Memory B cell (primary cell): ENCODE data around the gene HASPIN.

Source experiments
- ATAC-seq: fragments of 150-1000 bp; cut with Tn5 transposase; 2 replicates; pipeline ENCODE4 v1.10.0; 2021; ENCODE audit warnings: low read depth, mild to moderate bottlenecking, moderate library complexity
- DNase-seq, 2 donors: peaks; one replicate each; pipeline ENCODE4 v3.0.0; 2022; ENCODE audit warnings: low spot score in 2 of 2
- H3K27ac Mint-ChIP-seq: one replicate; pipeline ENCODE4 v1.8.0; 2022; ENCODE audit warnings: mild to moderate bottlenecking, moderate library complexity, mixed read lengths
- H3K27me3 Mint-ChIP-seq: one replicate; pipeline ENCODE4 v1.8.0; 2022; ENCODE audit warnings: mixed read lengths
- H3K36me3 Mint-ChIP-seq: one replicate; pipeline ENCODE4 v1.8.0; 2022; ENCODE audit warnings: mild to moderate bottlenecking, mixed read lengths
- H3K4me1 Mint-ChIP-seq: one replicate; pipeline ENCODE4 v1.8.0; 2022; ENCODE audit warnings: mixed read lengths
- H3K4me3 Mint-ChIP-seq: one replicate; pipeline ENCODE4 v1.8.0; 2022; ENCODE audit warnings: mild to moderate bottlenecking, moderate library complexity, mixed read lengths
- H3K9me3 Mint-ChIP-seq: one replicate; pipeline ENCODE4 v1.8.0; 2022; ENCODE audit warnings: mixed read lengths

HASPIN gene

DNA sequence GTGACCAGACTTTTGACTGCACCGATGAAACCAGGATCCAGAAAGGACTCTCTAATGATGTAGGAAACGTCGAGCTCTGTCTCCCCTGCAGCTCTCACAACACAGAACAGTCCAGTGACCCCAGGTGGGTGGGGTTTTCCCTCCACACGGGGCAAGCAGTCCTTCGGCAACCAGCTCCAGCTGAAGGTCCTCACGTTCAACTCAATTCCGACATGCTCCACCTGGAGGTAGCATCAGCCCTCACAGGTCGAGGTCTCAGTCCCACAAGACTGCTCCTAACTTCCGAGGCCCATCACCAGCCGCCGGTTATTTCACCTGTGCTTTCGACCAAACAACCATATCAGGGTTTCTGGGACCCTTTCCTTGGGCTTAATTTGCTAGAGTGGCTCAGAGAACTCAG lies 49.1 kb downstream of the HASPIN start:
- no peaks in the 10 kb centered on the region for H3K27me3 Mint-ChIP-seq
- no peak overlapping the region for H3K4me3 Mint-ChIP-seq
- no peaks in the 10 kb centered on the region for H3K36me3 Mint-ChIP-seq
- H3K9me3 Mint-ChIP-seq: no peaks in the 10 kb centered on the region
- peaks cover 11% of the 10 kb centered on the region for H3K4me1 Mint-ChIP-seq
- no peak overlapping the region for H3K27ac Mint-ChIP-seq
- ATAC-seq (no peak), DNase-seq (no peak)

DNA sequence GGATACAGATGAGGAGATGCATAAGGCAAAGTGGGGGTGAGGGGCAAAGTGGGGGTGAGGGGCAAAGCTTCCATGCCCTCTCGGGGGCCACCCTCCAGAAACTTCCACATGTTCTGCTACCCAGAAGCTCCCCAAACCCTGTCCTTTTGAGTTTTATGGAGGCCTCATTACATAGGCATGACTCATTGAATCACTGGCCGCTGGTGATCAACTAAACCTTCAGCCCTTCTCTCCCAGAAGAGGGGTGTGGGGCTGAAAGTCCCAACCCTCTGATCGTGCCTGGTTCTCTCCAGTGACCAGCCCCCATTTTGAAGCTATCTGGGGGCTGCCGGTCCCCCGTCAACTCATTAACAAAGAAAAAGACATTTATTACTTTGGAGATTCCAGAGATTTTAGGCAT lies 49.8 kb downstream of the HASPIN start:
- Mint-ChIP-seq H3K4me3 (no peak overlapping the region), H3K36me3 (no peaks in the 10 kb centered on the region), H3K27me3 (no peaks in the 10 kb centered on the region), H3K9me3 (no peaks in the 10 kb centered on the region), H3K4me1 (peaks cover 11% of the 10 kb centered on the region), H3K27ac (no peak overlapping the region)
- DNase-seq (no peak), ATAC-seq (no peak)

DNA sequence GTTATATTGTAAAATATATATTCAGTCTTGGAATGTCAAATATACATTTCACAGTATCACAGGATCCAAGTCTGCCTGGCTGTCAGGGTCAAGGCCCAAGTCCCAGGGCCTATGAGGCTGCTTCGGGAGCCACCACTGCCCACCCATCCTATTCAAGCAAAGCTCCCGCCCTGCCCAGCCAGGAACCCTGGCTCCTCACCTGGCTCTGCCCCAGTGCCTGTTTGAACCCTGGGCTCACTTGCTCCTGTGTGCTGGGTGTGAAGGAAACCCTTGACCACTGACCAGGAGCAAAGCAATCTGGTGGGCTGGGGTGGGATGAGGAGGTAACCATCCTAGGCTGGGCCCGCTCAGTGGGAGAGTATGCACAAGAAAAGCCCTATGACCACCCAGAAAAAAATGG lies 50.3 kb downstream of the HASPIN start:
- ATAC-seq (no peak), DNase-seq (no peak)
- Mint-ChIP-seq H3K9me3 (no peaks in the 10 kb centered on the region), H3K27me3 (no peaks in the 10 kb centered on the region), H3K4me1 (peaks cover 11% of the 10 kb centered on the region), H3K4me3 (no peak overlapping the region), H3K27ac (no peak overlapping the region), H3K36me3 (no peaks in the 10 kb centered on the region)
